Measurements from ENCODE around the gene ARHGAP12.

The ARHGAP12 gene

GRCh38 chr10:31838709-31839108 is 89.9 kb downstream of the ARHGAP12 start:
- no peak for DNase-seq (ENCODE audit: low read depth)
- H3K4me3 ChIP-seq (ENCODE audit: low read length): no peak overlapping the region
- TF ChIP-seq CTCF (conservative IDR thresholded peaks at IDR 0.05; ENCODE audit: low read length): no peak

GRCh38 chr10:31838065-31838464 is 90.6 kb downstream of the ARHGAP12 start:
- TF ChIP-seq CTCF (conservative IDR thresholded peaks at IDR 0.05; ENCODE audit: low read length): no peak
- no peak for DNase-seq (ENCODE audit: low read depth)

GRCh38 chr10:31836569-31837406 is 91.8 kb downstream of the ARHGAP12 start:
- peak; percentile 79 for TF ChIP-seq CTCF (conservative IDR thresholded peaks at IDR 0.05; ENCODE audit: low read length)
- no peak overlapping the region for H3K4me3 ChIP-seq (ENCODE audit: low read length)
- peak; percentile 40 for DNase-seq (ENCODE audit: low read depth)

More at GRCh38 chr10:31838065-31838464, 90.6 kb downstream of the ARHGAP12 start:
- no peak overlapping the region for H3K4me3 ChIP-seq (ENCODE audit: low read length)

DNA sequence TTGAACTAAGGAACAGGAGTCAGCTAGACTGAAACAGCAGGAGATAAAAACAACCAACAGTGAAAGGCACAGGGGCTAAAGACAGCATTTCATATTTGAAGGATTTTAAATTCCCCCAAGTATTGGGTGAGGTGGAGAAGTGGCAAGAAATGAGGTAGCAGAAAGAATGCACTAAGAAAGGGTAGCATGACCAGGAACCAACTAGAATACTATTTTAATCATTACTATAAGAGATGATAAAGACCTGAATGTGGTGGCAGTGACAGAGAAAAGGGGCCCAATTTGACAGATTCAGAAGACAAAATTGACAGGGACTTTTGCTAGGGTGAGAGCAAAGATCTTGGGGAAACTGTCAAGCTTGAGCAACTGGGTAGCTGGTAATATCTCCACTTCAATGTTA is 94.9 kb downstream of the ARHGAP12 start:
- H3K4me3 ChIP-seq (ENCODE audit: low read length): no peak overlapping the region
- TF ChIP-seq CTCF (conservative IDR thresholded peaks at IDR 0.05; ENCODE audit: low read length): no peak
- DNase-seq (ENCODE audit: low read depth): no peak

- DNase-seq (ENCODE audit: low read depth): no peak
- TF ChIP-seq CTCF (conservative IDR thresholded peaks at IDR 0.05; ENCODE audit: low read length): no peak
- H3K4me3 ChIP-seq (ENCODE audit: low read length): no peak overlapping the region
These were observed 96.4 kb downstream of the ARHGAP12 start for GRCh38 chr10:31832261-31832660.

DNA sequence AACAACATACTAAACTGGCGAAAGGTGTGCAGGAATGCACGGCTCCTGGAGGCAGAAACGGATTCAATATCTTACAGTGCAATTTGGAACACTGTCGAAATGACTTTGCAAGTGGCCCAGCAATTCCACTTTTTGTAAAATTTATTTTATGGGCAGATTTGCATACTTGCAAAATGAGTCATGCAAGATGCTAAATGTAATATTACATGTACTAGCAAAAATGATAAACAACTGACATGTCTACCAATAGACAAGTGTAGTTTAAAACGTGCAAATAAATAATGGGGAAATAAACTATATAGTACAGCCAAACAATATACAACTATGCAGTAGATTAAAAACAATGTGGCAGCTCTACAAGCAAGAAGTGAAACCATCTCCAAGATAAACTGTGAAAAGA is 97.7 kb downstream of the ARHGAP12 start:
- H3K4me3 ChIP-seq (ENCODE audit: low read length): no peak overlapping the region
- no peak for TF ChIP-seq CTCF (conservative IDR thresholded peaks at IDR 0.05; ENCODE audit: low read length)
- DNase-seq (ENCODE audit: low read depth): peak; percentile 68

DNA sequence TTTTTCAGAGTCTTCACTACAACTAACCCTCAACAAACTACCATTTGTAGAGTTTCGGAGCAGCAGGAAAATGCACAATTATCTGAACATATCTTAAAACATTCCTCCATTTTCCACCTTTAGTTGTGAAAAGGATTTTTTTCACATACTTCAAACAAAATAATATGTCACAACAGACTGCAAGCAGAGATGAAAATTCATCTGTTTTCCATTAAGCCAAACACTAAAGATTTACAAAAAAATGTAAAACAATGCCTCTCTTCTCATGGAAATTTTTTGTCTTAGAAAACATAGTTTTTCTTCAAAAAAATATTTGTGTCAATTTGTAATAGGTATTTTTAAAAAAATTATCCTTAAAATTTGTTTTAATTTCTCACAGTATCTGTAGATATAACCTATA is 98.9 kb downstream of the ARHGAP12 start:
- peak; percentile 55 for DNase-seq (ENCODE audit: low read depth)
- H3K4me3 ChIP-seq (ENCODE audit: low read length): no peak overlapping the region
- no peak for TF ChIP-seq CTCF (conservative IDR thresholded peaks at IDR 0.05; ENCODE audit: low read length)
